NCI-H748 treated with DMSO at 0.1 percent for 48 hours (cell line): ENCODE results near the gene WFIKKN2.

Experiments used
- DNase-seq: peaks from one replicate; lab custom pipeline; 2025; lab: John Stamatoyannopoulos, UW

The WFIKKN2 gene

DNA sequence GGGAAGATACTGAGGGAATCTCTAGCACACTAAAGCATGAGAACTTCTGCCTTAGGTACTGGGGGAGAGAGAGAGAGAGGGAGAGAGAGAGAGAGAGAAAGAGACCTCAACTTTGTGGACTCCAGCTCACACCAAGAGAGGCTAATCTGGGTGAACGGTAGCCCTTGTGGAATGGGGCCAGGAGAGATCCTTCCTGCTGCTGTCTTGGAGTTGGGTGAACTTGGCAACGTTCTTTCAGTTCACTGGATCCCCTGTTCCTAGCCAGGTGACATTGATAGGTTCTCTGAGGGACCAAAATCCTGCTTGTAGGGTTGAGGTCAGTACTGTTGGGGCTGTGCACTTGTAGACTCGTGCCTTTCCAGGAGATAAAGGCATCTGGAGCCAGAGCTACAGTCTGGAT is 26.5 kb upstream of the WFIKKN2 start:
- no peak for DNase-seq

- DNase-seq = no peak
Measured at GRCh38 chr17:50813583-50813982, 21.8 kb upstream of the WFIKKN2 start.

- no peak for DNase-seq
Measured at GRCh38 chr17:50815400-50815799, 20.0 kb upstream of the WFIKKN2 start.

DNA sequence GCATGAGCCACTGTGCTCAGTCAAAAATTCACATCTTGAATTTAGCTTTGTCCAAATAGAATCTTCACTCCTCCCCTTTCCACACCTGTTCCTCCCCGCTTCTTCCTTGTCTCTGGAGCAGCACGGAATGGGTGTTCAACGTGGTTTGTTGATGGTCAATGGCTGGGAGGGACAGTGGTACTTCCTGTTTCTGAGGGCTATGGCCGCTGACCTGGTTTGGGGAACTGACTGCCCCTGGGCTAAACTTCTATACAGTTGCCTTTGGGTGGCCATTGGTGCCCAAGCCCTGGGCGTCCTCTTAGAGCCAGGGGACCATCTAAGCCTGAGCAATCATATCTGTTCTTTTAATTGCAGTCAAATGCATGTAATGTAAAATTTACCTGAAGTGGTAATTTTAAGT is 19.1 kb upstream of the WFIKKN2 start:
- no peak for DNase-seq

GRCh38 chr17:50816771-50817751 is 18.3 kb upstream of the WFIKKN2 start:
- DNase-seq = no peak

DNA sequence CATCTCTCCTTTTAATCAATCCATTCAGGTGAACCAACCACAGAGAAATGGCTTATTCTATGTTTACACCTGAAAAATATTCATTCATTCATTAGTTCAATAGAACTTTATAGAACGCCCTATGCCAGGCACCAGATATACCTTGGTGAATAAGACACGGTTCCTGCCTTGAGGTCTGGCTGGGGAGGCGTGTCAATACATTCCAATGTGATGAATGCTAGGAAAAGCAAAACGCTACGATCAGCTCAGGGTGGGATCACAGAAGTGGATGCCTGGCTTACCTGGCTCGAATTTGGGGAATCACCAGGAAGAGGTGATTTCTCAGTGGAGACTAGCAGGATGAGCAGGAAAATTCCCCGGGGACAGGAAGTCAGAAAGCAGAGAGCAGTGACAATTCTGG is 17.5 kb upstream of the WFIKKN2 start:
- DNase-seq = no peak

DNA sequence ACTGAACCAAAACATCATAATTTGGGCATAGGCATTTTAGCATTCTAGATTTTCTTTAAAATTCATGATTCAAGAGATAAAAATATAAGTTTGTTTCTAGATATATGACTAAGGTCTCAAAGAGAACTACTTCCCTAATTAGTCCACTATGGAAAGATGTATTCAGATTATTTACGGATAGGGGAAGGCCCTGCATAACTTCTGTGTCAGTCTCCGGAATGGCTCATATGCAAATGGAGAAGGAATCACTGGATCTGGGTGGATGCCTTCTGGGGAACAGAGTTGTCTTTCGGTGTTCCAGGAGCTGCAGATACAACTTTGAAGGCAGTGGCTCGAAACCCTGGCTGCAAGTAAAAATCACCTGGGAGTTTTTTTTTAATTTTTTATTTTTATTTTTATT is 17.1 kb upstream of the WFIKKN2 start:
- no peak for DNase-seq

DNA sequence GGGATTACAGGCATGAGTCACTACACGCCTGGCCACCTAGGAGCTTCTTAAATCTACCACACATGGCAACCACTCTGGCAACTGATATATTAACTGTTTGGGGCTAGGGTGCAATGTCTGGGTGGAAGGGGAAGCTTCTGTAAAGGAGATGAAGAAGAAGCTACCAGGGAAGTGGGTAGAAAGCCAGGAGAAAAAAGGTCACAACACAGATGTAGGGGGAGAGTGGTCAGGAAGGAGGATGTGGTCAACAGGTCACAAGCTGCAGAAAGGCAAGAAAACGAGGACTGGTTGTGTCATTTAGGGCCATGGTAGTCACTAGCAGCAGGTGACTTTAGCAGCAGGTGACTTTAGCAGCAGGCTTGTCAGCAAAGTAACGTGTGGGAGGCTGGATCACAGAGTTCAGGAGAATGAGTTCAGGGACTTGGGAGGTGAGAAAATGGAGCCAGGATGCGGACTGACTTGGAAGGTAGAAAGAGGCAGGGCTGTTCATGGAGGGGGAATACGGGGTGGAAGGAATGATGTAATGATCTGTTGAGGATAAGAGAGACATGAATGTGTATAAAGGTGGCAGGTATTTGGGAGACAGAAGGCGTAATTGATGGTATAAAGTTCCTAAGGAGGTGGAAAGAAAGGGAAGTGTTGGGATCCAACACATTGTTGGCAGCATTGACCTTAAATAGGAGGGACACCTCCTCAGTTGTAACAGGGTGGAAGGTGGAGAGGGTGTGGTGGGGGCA is 16.3 kb upstream of the WFIKKN2 start:
- DNase-seq = no peak

GRCh38 chr17:50820651-50821050 is 14.7 kb upstream of the WFIKKN2 start:
- no peak for DNase-seq

GRCh38 chr17:50822550-50822949 is 12.8 kb upstream of the WFIKKN2 start:
- DNase-seq = no peak

DNA sequence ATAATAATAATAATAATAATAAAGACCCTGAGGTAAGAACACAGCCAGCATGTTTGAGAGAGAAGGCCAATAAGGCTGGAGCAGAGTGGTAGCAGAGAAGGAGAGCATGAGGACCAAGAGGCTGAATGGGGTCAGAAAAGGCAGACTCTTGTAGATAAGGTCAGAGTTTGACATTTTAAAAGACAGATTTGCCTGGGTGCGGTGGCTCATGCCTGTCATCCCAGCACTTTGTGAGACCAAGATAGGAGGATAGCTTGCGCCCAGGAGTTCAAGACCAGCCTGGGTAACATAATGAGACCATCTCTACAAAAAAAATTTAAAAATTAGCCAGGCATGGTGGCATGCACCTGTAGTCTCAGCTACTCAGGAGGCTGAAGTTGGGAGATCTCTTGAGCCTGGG is 11.0 kb upstream of the WFIKKN2 start:
- DNase-seq = no peak

- no peak for DNase-seq
Measured at GRCh38 chr17:50825188-50825587, 10.2 kb upstream of the WFIKKN2 start.

GRCh38 chr17:50828508-50829170 is 6.7 kb upstream of the WFIKKN2 start:
- no peak for DNase-seq

DNA sequence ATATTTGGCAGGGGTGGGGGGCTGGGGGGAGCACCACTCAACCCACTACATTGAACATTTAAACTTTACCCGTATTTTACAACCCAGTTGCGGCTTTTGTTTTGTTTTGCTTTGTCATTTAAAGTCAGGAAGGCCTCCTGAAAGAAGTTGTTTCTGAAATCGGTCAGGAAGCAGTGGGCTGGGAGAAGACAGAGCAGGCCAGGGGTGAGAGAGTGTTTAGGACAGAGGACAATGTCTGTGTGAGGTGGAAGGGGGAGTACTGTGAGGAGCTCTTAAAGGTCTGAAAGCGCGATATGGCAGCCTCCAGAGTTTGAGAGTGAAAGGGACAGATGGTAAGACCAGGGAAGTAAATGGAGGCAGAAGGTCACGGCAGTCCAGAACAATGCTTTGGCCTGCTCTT is 6.1 kb upstream of the WFIKKN2 start:
- DNase-seq = no peak

GRCh38 chr17:50830352-50830751 is 5.0 kb upstream of the WFIKKN2 start:
- no peak for DNase-seq

GRCh38 chr17:50830994-50831393 is 4.4 kb upstream of the WFIKKN2 start:
- DNase-seq = no peak

DNA sequence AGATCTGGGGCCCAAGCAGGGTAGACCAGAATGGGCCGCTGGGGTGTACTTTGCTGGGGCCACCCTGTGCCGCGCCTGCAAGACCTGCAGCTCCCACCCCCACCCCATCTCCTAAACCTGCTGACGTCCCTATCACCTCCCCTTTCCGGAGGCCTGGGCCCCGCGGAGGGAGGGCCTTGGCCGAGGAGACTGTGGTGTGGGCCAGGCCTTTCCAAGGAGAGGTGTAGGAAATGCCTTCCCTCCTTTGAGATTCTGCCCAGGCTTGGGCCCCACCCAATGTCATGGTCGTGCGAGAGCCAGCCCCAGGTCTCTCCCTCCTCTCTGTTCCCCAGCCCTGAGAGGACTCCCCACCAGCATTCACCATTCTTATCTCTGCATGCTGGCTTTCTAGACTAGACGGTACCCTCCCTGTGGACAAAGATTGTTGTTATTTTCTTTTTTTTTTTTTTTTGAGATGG is 3.9 kb upstream of the WFIKKN2 start:
- DNase-seq = no peak

DNA sequence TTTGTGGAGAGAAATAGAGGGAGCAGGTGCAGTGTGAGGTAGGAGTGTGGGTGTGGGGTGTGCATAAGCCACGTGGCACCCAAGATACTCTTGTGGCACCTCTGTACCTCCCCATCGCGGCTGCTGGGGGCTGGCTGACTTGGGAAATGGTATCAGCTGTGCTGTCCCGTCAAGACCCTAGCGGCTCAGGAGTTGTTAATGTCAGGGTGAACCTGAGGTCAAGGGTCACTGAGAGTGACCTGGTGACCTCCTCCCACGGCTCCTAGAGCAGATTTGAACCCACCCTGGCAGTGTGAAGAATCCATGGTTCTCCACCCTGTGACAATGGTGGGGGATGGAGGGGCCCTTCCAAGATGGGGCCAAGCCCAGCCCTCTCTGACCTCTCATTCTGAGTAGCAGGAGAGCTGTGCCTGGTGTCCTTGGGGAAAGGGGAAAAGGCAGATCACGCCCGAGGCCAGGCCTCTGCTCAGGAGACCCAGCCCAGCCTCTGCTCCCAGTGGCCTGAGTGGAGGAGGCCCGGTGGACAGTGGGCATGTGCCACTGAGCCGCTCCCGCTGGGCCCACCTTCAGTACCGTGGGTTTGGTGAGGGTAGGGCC is 3.0 kb upstream of the WFIKKN2 start:
- DNase-seq = no peak

- no peak for DNase-seq
Measured at GRCh38 chr17:50832864-50833381, 2.5 kb upstream of the WFIKKN2 start.

GRCh38 chr17:50833510-50834428 is 1.6 kb upstream of the WFIKKN2 start:
- no peak for DNase-seq
